PC-3 (cell line): Measurements from ENCODE around the gene NDE1.

Experiments used
- EZH2phosphoT487 ChIP-seq: fragments of 300-600 bp; sonication (generic); IDR thresholded peaks from 2 replicates; pipeline ENCODE4 v1.6.1; 2018; ENCODE audit warnings: mild to moderate bottlenecking, antibody characterized with exemption, low read length, borderline replicate concordance
- TF ChIP-seq, protein P1 (sequence below): fragments of 300-600 bp; sonication (generic); conservative IDR thresholded peaks from 2 replicates; pipeline ENCODE4 v1.5.1; 2017; ENCODE audit warnings: antibody characterized with exemption, low read depth, mild to moderate bottlenecking, low read length

DNA sequence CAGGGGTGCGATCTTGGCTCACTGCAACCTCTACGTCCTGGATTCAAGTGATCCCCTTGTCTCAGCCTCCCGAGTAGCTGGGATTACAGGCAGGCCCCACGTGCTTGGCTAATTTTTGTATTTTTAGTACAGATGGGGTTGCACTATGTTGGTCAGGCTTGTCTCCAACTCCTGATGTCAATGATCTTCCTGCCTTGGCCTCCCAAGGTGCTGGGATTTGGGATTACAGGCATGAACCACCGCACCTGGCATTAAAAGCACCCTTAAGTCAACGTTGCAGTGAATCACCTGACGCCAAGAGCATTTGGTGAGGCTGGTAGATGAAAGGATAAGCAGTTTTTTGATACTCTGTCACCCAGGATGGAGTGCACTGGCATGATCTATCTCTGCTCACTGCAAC lies 59.0 kb downstream of the NDE1 start:
- TF ChIP-seq, protein P1, sequence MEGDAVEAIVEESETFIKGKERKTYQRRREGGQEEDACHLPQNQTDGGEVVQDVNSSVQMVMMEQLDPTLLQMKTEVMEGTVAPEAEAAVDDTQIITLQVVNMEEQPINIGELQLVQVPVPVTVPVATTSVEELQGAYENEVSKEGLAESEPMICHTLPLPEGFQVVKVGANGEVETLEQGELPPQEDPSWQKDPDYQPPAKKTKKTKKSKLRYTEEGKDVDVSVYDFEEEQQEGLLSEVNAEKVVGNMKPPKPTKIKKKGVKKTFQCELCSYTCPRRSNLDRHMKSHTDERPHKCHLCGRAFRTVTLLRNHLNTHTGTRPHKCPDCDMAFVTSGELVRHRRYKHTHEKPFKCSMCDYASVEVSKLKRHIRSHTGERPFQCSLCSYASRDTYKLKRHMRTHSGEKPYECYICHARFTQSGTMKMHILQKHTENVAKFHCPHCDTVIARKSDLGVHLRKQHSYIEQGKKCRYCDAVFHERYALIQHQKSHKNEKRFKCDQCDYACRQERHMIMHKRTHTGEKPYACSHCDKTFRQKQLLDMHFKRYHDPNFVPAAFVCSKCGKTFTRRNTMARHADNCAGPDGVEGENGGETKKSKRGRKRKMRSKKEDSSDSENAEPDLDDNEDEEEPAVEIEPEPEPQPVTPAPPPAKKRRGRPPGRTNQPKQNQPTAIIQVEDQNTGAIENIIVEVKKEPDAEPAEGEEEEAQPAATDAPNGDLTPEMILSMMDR: no peak
- no peak for TF ChIP-seq EZH2phosphoT487
